ENCODE results near the gene ING5.

Gene ING5

DNA sequence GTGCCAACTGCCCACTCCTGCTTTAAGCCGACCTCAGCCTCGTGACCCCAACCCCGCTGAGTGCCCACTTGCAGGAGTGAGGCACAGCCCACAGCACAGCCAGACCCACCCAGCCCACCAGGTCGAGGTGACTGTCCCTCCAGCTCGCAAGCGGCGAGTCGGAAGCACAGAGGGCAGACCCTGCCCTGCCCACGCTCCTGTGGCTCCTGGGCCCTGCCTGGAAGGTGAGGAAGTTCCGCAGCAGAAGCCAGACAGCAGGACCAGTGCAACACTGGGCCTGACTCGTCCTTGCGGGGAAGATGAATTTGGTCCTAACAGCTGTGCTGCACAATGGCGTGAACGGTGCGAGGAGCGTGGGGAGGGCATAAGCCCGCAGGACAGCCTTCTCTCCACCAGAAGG lies 25.2 kb upstream of the ING5 start:
- no peak for TF ChIP-seq EZH2phosphoT487 (IDR thresholded peaks at IDR 0.05; ENCODE audit: borderline replicate concordance, low read length)
- TF ChIP-seq, protein P1, sequence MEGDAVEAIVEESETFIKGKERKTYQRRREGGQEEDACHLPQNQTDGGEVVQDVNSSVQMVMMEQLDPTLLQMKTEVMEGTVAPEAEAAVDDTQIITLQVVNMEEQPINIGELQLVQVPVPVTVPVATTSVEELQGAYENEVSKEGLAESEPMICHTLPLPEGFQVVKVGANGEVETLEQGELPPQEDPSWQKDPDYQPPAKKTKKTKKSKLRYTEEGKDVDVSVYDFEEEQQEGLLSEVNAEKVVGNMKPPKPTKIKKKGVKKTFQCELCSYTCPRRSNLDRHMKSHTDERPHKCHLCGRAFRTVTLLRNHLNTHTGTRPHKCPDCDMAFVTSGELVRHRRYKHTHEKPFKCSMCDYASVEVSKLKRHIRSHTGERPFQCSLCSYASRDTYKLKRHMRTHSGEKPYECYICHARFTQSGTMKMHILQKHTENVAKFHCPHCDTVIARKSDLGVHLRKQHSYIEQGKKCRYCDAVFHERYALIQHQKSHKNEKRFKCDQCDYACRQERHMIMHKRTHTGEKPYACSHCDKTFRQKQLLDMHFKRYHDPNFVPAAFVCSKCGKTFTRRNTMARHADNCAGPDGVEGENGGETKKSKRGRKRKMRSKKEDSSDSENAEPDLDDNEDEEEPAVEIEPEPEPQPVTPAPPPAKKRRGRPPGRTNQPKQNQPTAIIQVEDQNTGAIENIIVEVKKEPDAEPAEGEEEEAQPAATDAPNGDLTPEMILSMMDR (IDR thresholded peaks at IDR 0.05; ENCODE audit: low read depth, low read length, poor library complexity, severe bottlenecking): no peak
- Histone ChIP-seq H3K4me1 (ENCODE audit: control insufficient read depth, low read length) (no peaks in the 10 kb centered on the region), H3K79me2 (ENCODE audit: control insufficient read depth, low read length) (peaks cover 16% of the 10 kb centered on the region), H3K27me3 (ENCODE audit: control insufficient read depth, low read length) (no peaks in the 10 kb centered on the region), H4K20me1 (ENCODE audit: control insufficient read depth, insufficient read depth, low read depth, low read length) (no peaks in the 10 kb centered on the region), H3F3A (ENCODE audit: control insufficient read depth, insufficient read depth) (no peaks in the 10 kb centered on the region), H3K4me2 (ENCODE audit: low read length) (no peak overlapping the region), H3K9me3 (ENCODE audit: control insufficient read depth, insufficient read depth, low read length) (no peaks in the 10 kb centered on the region), H3K9me2 (replicated peaks; ENCODE audit: control insufficient read depth, low read length) (no peaks in the 10 kb centered on the region), H3K4me3 (ENCODE audit: low read length) (no peak overlapping the region), H3K36me3 (ENCODE audit: control insufficient read depth, low read length) (peaks cover 84% of the 10 kb centered on the region), H3K27ac (ENCODE audit: low read depth, low read length) (no peak overlapping the region)

DNA sequence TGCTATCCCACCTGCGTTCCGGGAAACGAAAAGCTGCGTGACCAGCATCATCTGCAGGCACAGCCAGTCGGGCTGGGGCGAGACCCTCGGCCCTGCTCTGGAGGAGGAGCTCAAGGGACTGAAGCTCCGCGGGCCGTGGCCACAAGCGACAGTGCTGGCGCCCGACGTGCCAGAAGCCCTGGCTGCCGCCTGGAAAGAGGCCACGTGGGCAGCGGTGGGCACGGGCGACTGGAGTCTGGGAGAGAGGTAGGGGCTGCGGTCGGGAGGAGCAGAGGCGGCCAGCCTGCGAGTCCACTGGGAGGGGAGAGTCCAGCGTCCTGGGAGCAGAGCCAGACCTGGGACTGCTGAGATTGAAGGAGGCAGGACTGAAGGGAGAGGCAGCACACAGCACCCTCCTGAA lies 24.4 kb upstream of the ING5 start:
- H3K36me3 ChIP-seq (ENCODE audit: control insufficient read depth, low read length): peaks cover 86% of the 10 kb centered on the region

DNA sequence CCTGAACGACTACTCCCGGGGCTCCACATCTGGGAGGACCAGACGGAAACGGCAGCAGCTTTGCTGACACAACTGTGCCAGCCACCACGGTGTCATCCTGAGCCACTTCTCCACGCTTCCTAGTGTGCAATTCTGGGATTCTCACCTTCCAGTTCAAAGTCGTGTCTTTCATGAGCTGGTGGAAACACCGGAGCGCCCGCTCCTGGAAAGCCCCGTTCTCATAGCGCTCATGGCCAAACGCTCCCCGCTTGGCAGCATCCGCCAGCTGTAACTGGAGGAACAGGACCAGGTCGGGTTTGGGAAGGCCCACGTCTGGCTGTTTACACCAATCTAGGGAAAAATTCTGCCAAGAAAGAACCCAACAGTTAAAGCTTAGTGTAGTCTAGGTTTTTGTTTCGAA lies 23.5 kb upstream of the ING5 start:
- peaks cover 95% of the 10 kb centered on the region for H3K36me3 ChIP-seq (ENCODE audit: control insufficient read depth, low read length)
- no peaks in the 10 kb centered on the region for H3K27me3 ChIP-seq (ENCODE audit: control insufficient read depth, low read length)
- H4K20me1 ChIP-seq (ENCODE audit: control insufficient read depth, insufficient read depth, low read depth, low read length): no peaks in the 10 kb centered on the region
- no peak overlapping the region for H3K4me2 ChIP-seq (ENCODE audit: low read length)
- no peak overlapping the region for H3K27ac ChIP-seq (ENCODE audit: low read depth, low read length)
- H3K4me3 ChIP-seq (ENCODE audit: low read length): no peak overlapping the region
- H3K9me3 ChIP-seq (ENCODE audit: control insufficient read depth, insufficient read depth, low read length): no peaks in the 10 kb centered on the region
- TF ChIP-seq, protein P1 (IDR thresholded peaks at IDR 0.05; ENCODE audit: low read depth, low read length, poor library complexity, severe bottlenecking): no peak
- TF ChIP-seq EZH2phosphoT487 (IDR thresholded peaks at IDR 0.05; ENCODE audit: borderline replicate concordance, low read length): no peak
- H3F3A ChIP-seq (ENCODE audit: control insufficient read depth, insufficient read depth): no peaks in the 10 kb centered on the region
- H3K9me2 ChIP-seq (replicated peaks; ENCODE audit: control insufficient read depth, low read length): no peaks in the 10 kb centered on the region
- no peaks in the 10 kb centered on the region for H3K4me1 ChIP-seq (ENCODE audit: control insufficient read depth, low read length)
- H3K79me2 ChIP-seq (ENCODE audit: control insufficient read depth, low read length): peaks cover 32% of the 10 kb centered on the region

More for the DNA sequence above, 24.4 kb upstream of the ING5 start:
- H3K9me3 ChIP-seq (ENCODE audit: control insufficient read depth, insufficient read depth, low read length): no peaks in the 10 kb centered on the region
- H3K27ac ChIP-seq (ENCODE audit: low read depth, low read length): no peak overlapping the region
- no peaks in the 10 kb centered on the region for H3K4me1 ChIP-seq (ENCODE audit: control insufficient read depth, low read length)
- H3K4me3 ChIP-seq (ENCODE audit: low read length): no peak overlapping the region
- no peaks in the 10 kb centered on the region for H3F3A ChIP-seq (ENCODE audit: control insufficient read depth, insufficient read depth)
- peaks cover 23% of the 10 kb centered on the region for H3K79me2 ChIP-seq (ENCODE audit: control insufficient read depth, low read length)
- no peak overlapping the region for H3K4me2 ChIP-seq (ENCODE audit: low read length)
- TF ChIP-seq, protein P1 (IDR thresholded peaks at IDR 0.05; ENCODE audit: low read depth, low read length, poor library complexity, severe bottlenecking): no peak
- TF ChIP-seq EZH2phosphoT487 (IDR thresholded peaks at IDR 0.05; ENCODE audit: borderline replicate concordance, low read length): no peak
- no peaks in the 10 kb centered on the region for H3K9me2 ChIP-seq (replicated peaks; ENCODE audit: control insufficient read depth, low read length)
- H3K27me3 ChIP-seq (ENCODE audit: control insufficient read depth, low read length): no peaks in the 10 kb centered on the region
- H4K20me1 ChIP-seq (ENCODE audit: control insufficient read depth, insufficient read depth, low read depth, low read length): no peaks in the 10 kb centered on the region
